HepG2 (cell line): ENCODE data around the gene VPS11. TPM values are rescaled to one million over a fixed set of nuclear protein-coding genes. Genes with fewer than 3 reads are reported as not detected.

Source experiments
- CCDC6 ChIP-seq: sonication (generic); formaldehyde crosslinking; IDR thresholded peaks from 2 replicates; pipeline ENCODE4 v1.8.1; 2022; ENCODE audit warnings: mild to moderate bottlenecking, missing genetic modification reagents, moderate library complexity
- ELK4 ChIP-seq: sonication (generic); formaldehyde crosslinking; IDR thresholded peaks from 2 replicates; pipeline ENCODE4 v1.9.0; 2021; ENCODE audit warnings: missing genetic modification reagents, borderline replicate concordance
- ESRRA ChIP-seq: sonication (generic); formaldehyde crosslinking; IDR thresholded peaks from 2 replicates; pipeline ENCODE4 v1.5.1; 2020; ENCODE audit warnings: mild to moderate bottlenecking, low read depth, missing genetic modification reagents
- GABPA ChIP-seq, 2 experiments: IDR thresholded peaks; 2 replicates each; pipeline ENCODE4 v1.6.1; 2011 to 2016; ENCODE audit warnings: low read depth in 2 of 2, low read length in 1 of 2, missing biosample characterization in 1 of 2, missing genetic modification characterization in 1 of 2
- HDAC2 ChIP-seq: sonication (generic); formaldehyde crosslinking; IDR thresholded peaks from 2 replicates; pipeline ENCODE4 v1.4.0; 2020; ENCODE audit warnings: missing genetic modification reagents
- HNF1A ChIP-seq, 2 experiments: sonication (generic) in 1 of 2; formaldehyde crosslinking in 1 of 2; IDR thresholded peaks; 2 replicates each; pipeline versions ENCODE4 v1.4.0 to v1.6.1; 2016 to 2020; ENCODE audit warnings: borderline replicate concordance in 1 of 2, low read depth in 1 of 2, mild to moderate bottlenecking in 1 of 2, missing genetic modification reagents in 1 of 2
- KLF11 ChIP-seq: IDR thresholded peaks from 2 replicates; pipeline ENCODE4 v1.6.1; 2016; ENCODE audit warnings: missing compliant biosample characterization
- NR1H2 ChIP-seq: sonication (generic); formaldehyde crosslinking; IDR thresholded peaks from 2 replicates; pipeline ENCODE4 v1.8.1; 2022; ENCODE audit warnings: low read depth, missing genetic modification reagents, borderline replicate concordance
- PATZ1 ChIP-seq: sonication (generic); formaldehyde crosslinking; IDR thresholded peaks from 2 replicates; pipeline ENCODE4 v1.4.0; 2020; ENCODE audit warnings: missing genetic modification reagents
- PTBP1 ChIP-seq: fragments of 200-400 bp; formaldehyde crosslinking; IDR thresholded peaks from 2 replicates; pipeline ENCODE4 v1.6.1; 2018; ENCODE audit warnings: low read length, low read depth; ENCODE audit not compliant: poor library complexity, severe bottlenecking
- RXRB ChIP-seq: IDR thresholded peaks from 2 replicates; pipeline ENCODE4 v1.6.1; 2016; ENCODE audit warnings: borderline replicate concordance, missing genetic modification reagents, missing compliant biosample characterization
- SKI ChIP-seq: fragments of 450-650 bp; IDR thresholded peaks from one replicate; pipeline ENCODE4 v1.6.1; 2018; ENCODE audit warnings: mild to moderate bottlenecking; ENCODE audit not compliant: partially characterized antibody
- TCF7 ChIP-seq: sonication (generic); IDR thresholded peaks from 2 replicates; pipeline ENCODE4 v1.6.1; 2016; ENCODE audit warnings: antibody characterized with exemption, low read depth
- TIGD3 ChIP-seq: sonication (generic); formaldehyde crosslinking; IDR thresholded peaks from 2 replicates; pipeline ENCODE4 v1.5.1; 2020; ENCODE audit warnings: mild to moderate bottlenecking, missing genetic modification reagents, borderline replicate concordance
- ZBTB44 ChIP-seq: sonication (generic); formaldehyde crosslinking; IDR thresholded peaks from 2 replicates; pipeline ENCODE4 v1.4.0; 2020; ENCODE audit warnings: missing genetic modification reagents
- ZNF382 ChIP-seq: sonication (generic); formaldehyde crosslinking; IDR thresholded peaks from 2 replicates; pipeline ENCODE4 v1.5.0; 2020; ENCODE audit warnings: missing genetic modification reagents, mild to moderate bottlenecking, borderline replicate concordance
- polyA plus RNA-seq, 8 experiments: library from polyadenylated mRNA; depleted of rRNA in 3 of 8; stranded (reverse) in 7 of 8; unstranded in 1 of 8; fragments of >200 nt; fragmentation: Illumina TruSeq in 4 of 8; extraction: Trizol in 4 of 8; gene quantifications; 2 replicates each; pipeline versions ENCODE4 v1.2.1 to v1.2.3, GENCODE V29; 2011 to 2016; ENCODE audit warnings: low read depth in 4 of 8, missing spikeins in 1 of 8, mixed read lengths in 1 of 8; ENCODE audit not compliant: insufficient read depth in 1 of 8
- total RNA-seq, 5 experiments: library from RNA; depleted of rRNA; stranded (reverse); fragments of >200 nt; fragmentation: Illumina TruSeq; extraction: Trizol; gene quantifications; 2 replicates each; pipeline ENCODE4 v1.2.3, GENCODE V29; 2016; ENCODE audit warnings: low read depth in 1 of 5

The VPS11 gene
- total and polyA plus RNA-seq, 2 of the 13 experiments (the other 11 are each of a cell fraction or from before 2014, with no cell fraction given): 13.7 to 21.6 TPM

GRCh38 chr11:119024430-119025098 lies 43.1 kb upstream of the VPS11 start (continued):
- no peak for TF ChIP-seq TIGD3 (CRISPR knock-in tag)
- TF ChIP-seq HDAC2 (CRISPR knock-in tag): no peak
- no peak for TF ChIP-seq ESRRA (CRISPR knock-in tag)
- TF ChIP-seq ZNF382 (CRISPR knock-in tag): no peak
- TF ChIP-seq KLF11 (CRISPR knock-in tag): no peak
- TF ChIP-seq PATZ1 (CRISPR knock-in tag): no peak
- TF ChIP-seq RXRB: no peak; the same call in 1 of the 2 replicates
- TF ChIP-seq TCF7: no peak
- TF ChIP-seq CCDC6 (CRISPR knock-in tag): no peak
- TF ChIP-seq GABPA (IDR thresholded peaks at IDR 0.05; ENCODE audit: low read depth, low read length): no peak
- peak; percentile 34; the same call in 1 of the 2 replicates for TF ChIP-seq GABPA (CRISPR knock-in tag; IDR thresholded peaks at IDR 0.05; ENCODE audit: low read depth)
- TF ChIP-seq PTBP1: no peak
- no peak for TF ChIP-seq ZBTB44 (CRISPR knock-in tag)
- TF ChIP-seq SKI: no peak
- TF ChIP-seq HNF1A (IDR thresholded peaks at IDR 0.05; ENCODE audit: low read depth): no peak
- no peak for TF ChIP-seq HNF1A (CRISPR knock-in tag; IDR thresholded peaks at IDR 0.05; ENCODE audit: borderline replicate concordance)
- no peak for TF ChIP-seq ELK4 (CRISPR knock-in tag)
- no peak for TF ChIP-seq NR1H2
